GM19193 (cell line): ENCODE results near the gene FXYD2.

ENCODE experiments used
- POLR2A ChIP-seq: IDR thresholded peaks from 4 replicates; pipeline ENCODE4 v1.6.1; 2011; ENCODE audit not compliant: insufficient read depth, insufficient read length; ENCODE audit errors: extremely low read depth

FXYD2 gene

GRCh38 chr11:117824571-117825537 is at the start of gene FXYD2:
FXYD2 (minus strand) TSS chr11:117824744; CDS start chr11:117824678, 66 bp downstream.
- no peak for TF ChIP-seq POLR2A

- no peak for TF ChIP-seq POLR2A
Observed at GRCh38 chr11:117873828-117874125, 49.2 kb upstream of the FXYD2 start.

- no peak for TF ChIP-seq POLR2A
Observed at GRCh38 chr11:117872975-117873827, 48.7 kb upstream of the FXYD2 start.

GRCh38 chr11:117872420-117872961 is 47.9 kb upstream of the FXYD2 start:
- no peak for TF ChIP-seq POLR2A

GRCh38 chr11:117871784-117872183 is 47.2 kb upstream of the FXYD2 start:
- TF ChIP-seq POLR2A: no peak

GRCh38 chr11:117871160-117871559 is 46.6 kb upstream of the FXYD2 start:
- TF ChIP-seq POLR2A: no peak

GRCh38 chr11:117870103-117870952 is 45.8 kb upstream of the FXYD2 start:
- no peak for TF ChIP-seq POLR2A

GRCh38 chr11:117869604-117870003 is 45.1 kb upstream of the FXYD2 start:
- no peak for TF ChIP-seq POLR2A

GRCh38 chr11:117868815-117869561 is 44.4 kb upstream of the FXYD2 start:
- TF ChIP-seq POLR2A: no peak

GRCh38 chr11:117868088-117868487 is 43.5 kb upstream of the FXYD2 start:
- no peak for TF ChIP-seq POLR2A

- TF ChIP-seq POLR2A: no peak
Observed at GRCh38 chr11:117866526-117866925, 42.0 kb upstream of the FXYD2 start.

GRCh38 chr11:117863383-117863782 is 38.8 kb upstream of the FXYD2 start:
- no peak for TF ChIP-seq POLR2A

- no peak for TF ChIP-seq POLR2A
Observed at GRCh38 chr11:117862753-117863152, 38.2 kb upstream of the FXYD2 start.
